ENCODE data around the gene SCN5A.
"Not testable (repeated sequence)": the region's sequence is repeated elsewhere in the genome, so short reads cannot be mapped to it uniquely, and the experiment has no call there.

SCN5A gene

DNA sequence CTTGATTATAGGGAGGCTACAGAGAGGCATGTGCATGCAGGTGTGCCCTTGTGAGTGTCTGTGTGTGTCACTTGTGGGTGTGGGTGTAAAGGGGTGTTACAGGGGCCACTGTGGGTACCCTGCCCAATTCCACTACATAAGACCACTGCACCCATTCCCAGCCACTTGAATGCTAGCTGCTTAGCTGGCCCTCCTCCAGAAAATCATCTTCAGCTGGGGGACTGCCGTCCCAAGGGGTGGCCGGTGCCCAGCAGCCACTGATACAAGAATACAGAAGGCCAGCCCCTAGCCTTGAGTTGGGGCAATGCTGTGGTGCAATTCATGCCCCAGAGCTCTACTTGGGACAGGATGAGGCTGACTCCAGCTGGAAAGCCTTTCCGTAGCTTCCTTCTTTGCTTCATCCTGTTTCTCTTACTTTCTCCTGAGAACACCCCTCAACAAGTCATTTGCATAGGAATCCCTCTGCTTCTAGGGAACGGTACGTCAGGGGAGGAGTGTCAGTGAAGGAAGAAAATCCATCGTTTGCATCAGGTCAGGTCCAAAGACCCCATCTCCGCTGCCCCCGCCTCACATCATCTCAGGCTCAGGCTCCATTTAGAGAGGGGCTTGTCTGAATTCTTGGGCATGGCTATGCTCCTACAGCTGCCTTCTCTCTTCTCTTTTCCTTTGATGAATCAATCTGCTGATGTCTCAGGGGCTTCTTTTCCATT is 72.0 kb downstream of the SCN5A start:
- ATAC-seq = no peak

DNA sequence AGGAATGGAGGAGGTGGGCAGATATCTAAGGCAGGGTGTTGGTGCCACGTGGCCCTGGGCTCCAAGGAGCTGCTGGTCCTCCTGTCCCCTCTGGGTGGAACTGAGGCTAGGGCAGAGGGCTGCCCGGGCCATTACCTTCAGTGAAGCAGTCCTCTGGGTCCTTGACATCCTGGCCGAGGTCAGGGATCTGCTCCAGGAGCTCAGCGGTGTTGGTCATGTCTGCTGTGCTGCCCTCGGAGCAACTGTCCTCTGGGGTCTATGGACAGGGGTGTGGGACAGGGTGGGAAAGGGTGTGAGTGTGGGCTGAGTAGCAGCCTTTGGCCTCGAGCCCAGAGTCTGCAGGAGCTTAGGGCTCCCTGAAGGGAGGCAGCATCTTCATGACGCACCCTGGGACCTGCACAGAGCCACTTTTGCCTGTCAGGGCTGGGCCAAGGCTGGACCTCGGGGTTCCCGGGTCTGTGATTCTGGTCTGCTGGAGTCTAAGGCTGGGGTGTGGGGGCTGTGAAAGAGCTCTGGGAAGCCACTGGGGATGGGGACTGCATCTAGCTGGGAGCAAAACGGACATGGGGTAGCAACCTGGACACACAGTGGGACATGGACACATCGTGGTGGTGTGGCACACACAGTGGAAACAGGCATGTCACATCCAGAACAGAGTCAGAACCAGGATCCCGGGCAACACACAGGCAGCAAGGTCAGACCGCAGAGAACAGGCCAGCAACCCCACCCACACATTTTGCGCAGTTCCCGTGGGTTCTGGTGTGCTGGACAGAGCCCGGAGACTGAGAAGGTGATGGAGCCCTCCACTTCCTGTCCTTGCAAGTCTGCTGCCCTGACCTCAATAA is 72.7 kb downstream of the SCN5A start:
- ATAC-seq = no peak

DNA sequence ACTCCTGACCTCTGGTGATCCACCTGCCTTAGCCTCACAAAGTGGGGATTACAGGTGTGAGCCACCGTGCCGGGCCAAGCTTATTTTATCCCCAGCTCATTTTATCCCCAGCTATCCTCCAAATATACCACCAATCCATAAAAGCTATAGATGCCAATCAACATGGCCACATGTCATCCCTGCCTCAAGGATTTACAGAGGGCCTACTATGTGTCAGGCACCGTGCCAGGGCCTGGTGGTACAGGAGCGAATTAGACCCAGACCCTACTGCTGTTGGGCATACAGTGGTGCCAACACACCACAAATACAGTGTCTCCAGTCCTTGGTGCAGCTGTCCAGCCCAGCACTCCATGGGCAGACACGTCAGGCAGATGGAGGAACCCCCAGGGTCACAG is 73.4 kb downstream of the SCN5A start:
- ATAC-seq = no peak

DNA sequence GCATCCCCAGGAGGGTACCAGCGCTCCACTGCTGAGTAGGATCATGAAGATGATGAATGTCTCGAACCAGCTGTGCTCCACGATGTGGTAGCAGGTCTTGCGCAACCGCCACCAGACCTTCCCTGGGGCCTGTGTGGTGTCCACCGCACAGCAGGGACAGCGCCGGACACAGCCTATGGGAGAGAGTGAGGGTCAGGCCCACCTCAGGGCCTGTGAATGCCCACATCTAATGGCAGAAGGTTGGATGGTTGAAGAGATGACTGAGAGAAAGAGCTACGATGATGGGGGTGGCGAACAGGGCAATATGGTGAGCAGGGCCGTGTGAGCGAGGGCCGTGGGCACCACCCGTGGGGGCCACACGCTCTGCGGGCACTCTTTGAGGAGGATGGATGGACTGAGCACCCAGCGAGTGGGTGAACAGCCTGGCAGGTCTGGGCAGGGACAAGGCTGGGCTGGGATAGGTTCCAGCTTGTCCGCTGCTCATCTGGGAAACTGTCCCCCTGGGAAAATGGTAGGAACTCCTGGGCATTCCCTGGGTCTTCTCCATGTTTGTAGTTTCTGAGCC is 74.1 kb downstream of the SCN5A start:
- ATAC-seq = no peak

DNA sequence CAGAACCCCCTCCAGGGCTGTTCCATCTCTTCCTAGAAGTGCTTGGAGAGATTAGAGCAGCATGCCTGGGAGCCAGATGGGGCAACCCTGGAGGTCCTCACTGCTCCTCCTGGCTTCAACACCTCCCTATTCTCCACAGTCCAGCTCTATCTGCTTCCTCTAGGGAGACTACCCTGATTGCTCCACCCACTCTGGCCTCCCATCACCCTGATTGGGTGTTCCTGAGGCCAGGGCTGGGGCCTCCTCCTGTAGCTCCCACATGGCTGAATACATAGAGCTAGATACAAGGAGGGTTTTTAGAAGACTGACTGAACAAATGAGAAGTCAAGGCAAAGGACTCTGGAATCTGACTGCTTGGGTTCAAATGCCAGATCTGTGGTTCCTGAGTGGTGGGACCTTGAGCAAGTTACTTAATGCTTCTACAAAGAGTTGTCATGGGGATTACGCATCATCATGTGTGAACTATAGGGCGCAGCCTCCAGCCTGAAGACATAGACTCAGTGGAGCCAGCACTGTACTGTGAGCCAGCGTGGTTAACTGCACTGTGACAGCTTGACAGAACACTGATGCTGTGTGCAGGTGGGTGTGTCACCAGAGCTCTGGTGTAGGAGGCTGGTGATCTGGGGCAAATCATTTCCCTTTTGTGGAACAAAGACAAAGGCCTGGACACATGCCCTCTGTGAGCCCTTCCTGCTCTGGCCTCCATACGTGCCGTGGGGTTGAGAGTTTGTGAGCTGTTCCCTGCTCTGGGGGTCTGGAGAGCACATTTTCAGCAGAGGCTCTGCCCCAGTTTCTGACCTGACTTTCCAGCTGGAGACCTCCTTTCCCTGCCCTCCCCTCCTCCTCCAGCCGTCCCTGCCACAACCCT is 74.8 kb downstream of the SCN5A start:
- no peak for ATAC-seq

DNA sequence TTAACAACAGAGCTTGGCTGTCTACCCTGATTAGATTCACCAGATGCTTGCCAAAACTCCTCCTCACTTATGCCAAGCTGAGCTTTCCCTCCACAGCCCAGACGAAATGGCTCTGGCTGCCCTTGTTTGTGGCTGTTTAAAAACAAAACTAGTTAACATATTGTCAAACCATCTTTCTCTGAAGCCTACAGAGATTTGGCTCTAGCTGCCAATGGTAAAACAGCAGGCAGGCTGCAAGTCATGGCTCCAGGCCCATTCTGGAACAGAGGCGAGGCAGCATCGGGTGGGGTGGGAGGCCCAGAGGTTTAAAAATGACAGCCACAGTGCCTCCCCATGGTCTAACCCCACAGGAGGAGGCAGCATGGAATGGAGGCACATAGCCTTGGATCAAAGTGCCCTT is 75.9 kb downstream of the SCN5A start:
- no peak for ATAC-seq

DNA sequence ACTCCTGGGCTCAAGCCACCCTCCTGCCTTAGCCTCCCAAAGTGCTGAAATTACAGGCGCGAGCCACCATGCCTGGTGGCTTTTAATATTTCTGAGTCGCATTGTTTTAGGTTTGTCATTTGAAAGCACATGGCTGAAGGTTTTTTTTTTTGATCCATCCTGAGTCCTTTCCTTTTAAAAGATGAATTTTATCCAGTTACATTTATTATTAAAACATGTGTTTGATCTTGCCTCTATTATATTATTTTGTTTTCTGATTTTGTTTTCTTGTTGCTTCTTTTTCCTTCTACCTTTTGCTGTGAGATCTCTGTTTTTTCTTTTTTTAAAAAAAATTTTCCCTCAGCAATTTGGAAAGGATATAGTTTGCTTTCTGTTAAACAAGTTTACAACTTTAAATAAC is 76.4 kb downstream of the SCN5A start:
- ATAC-seq = no peak

DNA sequence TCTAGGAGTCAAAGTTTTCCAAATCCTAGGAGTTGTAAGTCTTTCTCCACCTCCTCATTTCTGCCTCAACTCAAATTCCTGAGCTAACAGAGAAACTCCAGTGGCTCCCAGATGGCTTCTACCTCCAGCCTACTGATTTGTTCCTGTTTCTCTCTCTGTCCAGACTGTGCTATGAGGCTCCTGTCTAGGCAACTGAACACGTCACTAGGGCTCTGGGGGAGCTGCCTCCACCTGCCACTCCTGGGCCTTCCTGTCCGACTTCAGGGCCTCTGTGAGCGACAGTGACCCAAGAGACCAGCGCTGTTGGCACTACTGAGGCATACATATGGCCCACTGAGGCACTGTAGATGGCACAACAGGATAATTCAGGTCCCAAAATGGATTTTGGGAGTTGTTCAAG is 82.0 kb downstream of the SCN5A start:
- no peak for ATAC-seq

DNA sequence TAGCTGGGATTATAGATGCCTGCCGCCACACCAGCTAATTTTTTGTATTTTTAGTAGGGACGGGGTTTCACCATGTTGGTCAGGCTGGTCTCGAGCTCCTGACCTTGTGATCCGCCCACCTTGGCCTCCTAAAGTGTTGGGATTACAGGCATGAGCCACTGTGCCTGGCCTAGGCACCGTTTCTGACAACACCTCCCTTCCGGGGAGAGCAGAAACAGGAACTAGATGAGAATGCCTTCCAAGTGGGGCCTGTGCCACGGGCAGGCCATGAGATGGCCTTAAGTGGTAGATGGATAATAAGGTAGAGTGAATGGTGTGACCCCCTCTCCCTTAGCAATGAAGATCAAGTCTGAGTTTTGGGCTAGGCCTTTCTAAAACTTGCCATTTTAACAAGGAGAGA is 82.7 kb downstream of the SCN5A start:
- ATAC-seq = not testable (repeated sequence)

DNA sequence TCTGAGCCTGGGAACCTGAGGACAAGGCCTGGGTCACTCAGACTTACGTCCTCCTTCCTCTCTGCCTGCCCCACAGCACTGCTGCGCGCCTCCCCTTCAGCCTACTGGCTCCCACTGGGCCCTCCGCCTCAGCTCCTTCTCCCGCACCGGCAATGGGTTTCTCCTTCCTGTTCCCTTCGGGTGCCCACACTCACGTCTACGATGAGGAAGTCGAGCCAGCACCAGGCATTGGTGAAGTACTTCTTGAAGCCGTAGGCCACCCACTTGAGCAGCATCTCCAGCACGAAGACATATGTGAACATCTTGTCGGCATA is 83.3 kb downstream of the SCN5A start:
- ATAC-seq = no peak

DNA sequence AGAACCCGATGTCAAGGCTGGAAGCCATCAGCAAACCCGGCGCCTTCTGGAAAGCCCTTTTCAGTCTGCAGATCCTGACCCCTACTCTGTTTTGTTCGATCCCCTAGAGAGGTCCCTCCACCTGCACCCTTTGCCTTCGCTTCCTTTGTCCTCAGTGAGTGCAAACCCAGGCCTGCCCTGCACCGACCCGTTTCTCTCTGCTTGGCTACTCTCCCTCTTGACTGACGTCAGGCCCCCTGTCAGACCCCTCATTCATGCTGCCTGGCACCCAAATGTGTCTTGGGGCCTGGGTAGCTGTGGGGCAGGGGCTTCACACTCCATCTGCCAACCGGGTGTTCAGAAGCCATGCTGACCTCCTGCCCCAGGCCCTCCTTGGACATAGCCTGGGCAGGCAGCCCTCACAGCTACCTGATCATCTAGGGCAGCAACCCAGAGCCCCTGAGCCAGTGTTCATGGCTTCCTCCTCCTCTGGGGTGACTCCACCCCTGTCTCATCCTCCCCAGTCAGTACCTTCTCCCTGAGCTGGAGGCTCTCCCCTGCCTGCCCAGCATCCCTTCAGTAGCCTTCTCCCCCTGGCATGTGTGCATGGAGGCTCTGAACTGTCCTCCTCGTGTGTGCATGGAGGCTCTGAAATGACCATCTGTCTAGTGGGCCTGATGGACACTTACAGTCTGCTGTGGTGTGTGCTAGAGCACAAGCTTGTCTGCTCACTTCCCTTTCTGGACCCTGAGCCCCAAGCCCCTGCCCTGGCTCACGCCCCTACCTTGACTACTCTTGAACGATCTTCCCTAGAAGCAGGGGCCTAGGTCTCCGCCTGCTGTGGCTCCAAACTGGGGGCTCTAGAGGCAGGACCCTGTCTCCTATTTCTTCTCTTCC is 83.9 kb downstream of the SCN5A start:
- ATAC-seq = peak in 1 of 2 donors; percentile 15

DNA sequence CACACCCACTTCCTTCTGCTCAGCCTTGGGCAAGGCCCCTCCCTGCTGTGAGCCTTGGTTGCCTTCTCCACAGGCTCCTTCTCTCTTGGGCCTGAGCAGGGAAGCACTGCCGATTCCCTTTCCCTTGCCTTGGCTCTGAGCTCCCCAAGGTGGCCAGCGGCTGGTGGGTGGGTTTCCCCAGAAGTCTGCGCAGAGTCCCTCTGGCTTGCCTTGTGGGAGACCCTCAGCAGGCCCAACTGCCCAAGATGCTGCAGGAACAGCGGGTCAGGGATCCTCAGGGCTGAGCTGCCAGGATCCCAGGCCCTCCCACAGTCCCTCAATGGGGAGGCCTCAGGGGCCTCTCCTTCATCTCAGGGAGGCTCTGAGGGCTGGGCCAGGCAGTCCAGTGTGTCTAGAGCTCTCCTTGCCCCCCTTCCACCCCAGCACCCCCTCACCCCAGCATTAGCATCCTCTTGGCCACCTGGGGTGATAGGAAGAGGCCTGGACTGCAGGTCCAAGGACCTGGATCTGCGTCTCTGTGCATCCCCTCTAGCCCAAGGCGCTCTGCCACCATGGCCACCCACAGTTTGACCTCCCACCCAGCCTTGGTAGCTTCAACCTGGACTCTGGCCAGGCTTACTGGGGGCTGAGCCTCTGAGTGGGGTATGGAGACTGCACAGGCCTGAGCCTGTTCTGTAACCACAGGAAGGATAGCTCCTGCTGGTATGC is 84.7 kb downstream of the SCN5A start:
- no peak for ATAC-seq

DNA sequence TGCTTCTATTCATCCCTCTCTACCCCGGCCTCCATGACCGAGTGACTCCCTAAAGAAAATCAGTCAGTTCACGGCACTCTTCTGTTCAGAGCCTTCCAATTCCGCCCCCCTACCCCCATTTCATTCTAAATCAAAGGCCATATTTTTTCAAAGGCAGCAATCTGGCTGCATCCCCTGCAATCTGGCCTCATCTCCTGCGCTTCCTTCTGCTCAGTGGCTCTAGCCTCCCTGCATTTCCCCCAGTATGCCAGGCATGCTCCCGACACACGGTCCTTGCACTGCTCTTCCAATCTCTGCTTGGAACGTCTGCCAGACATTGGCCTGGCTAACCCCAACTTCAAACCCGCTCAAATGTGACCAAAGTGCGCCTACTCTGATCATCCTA is 85.6 kb downstream of the SCN5A start:
- no peak for ATAC-seq

DNA sequence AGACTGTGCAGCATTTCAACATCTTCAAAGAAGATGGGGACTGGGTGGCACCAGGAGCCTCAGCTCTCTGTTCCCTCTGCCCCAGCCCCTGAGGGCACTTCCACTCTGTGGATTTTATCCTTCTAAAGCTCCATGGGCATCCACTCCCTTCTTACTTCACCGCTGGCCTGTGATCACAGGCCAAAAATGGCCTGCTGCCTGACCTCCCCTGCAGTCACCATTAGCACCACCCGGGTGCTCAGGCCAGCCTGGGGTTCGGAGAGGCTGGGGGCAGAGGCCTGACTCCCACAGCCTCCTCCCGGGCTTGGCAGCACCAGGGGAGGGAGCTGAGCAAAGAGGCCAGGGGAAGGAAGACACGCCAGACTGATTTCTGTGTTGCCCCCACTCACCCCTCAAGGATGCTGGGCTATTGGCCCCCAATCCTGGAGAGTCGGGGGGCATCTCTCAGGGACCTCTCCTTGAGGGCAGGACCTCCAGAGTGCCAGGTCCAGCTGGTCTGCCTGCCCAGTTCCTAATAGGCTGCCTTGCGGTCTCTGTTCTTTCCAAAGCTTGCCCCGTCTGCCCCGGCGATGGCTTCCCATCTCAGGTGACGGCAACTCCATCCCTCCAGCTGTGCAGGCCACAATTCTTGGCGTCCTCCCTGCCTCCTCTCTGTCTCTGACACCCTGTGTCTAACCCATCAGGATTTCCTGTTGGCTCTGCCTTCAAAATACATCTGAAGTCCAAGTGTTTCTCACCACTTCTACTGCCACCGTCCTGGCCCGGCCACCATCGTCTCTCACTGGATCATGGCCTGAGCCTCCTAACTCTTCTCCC is 86.2 kb downstream of the SCN5A start:
- ATAC-seq = no peak

DNA sequence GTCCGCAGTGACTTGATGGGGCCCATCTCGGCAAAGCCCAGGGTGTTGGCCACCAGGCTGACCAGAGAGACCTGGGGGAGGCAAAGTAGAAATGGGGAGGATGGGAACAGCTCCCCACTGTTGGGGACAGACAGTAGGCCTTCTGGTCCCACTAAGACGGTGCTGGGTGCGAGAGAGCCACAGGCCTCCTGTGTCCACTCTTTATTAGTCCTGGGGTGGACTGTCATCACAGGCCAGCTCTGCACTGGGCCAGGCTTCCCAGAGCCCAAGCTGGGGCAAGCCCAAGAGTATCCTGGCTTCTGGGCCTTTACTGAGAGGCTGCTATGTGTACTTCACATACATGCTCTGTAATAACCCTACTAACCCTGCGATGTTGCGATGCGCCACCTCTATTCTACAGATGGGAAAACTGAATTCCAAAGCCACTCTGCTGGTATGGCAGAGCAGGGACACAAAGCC is 87.0 kb downstream of the SCN5A start:
- ATAC-seq = no peak

DNA sequence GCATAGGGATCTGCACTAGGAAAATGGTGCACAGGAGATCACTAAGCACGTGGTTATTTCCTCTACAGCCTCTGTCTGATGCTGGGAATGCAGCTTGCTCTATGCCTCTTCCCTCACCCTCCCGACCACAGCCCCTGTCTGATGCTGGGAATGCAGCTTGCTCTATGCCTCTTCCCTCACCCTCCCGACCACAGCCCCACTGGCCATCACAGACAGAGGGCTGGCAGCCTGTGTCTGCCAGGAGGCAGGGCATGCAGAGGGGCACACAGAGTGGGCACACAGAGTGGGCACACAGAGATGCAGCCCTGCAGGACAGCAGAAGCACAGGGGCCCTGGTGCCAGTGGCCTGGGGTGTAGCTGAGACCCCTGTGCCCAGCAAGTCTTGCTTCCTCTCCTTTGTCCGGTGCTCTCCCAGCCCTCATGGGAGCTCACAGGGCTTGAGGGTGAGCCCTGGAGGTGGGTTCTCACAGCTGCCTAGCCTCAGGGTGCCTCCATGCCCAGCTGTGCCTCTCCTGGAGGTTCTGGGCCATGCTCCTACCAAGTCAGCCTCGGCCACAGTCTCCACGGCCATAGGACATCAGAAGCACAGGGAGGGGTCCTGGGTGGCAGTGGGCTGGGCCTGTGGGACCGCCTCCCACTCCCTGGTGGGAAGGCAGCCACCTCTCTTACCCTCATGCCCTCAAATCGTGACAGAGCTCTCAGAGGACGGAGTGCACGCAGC is 87.6 kb downstream of the SCN5A start:
- ATAC-seq = no peak

DNA sequence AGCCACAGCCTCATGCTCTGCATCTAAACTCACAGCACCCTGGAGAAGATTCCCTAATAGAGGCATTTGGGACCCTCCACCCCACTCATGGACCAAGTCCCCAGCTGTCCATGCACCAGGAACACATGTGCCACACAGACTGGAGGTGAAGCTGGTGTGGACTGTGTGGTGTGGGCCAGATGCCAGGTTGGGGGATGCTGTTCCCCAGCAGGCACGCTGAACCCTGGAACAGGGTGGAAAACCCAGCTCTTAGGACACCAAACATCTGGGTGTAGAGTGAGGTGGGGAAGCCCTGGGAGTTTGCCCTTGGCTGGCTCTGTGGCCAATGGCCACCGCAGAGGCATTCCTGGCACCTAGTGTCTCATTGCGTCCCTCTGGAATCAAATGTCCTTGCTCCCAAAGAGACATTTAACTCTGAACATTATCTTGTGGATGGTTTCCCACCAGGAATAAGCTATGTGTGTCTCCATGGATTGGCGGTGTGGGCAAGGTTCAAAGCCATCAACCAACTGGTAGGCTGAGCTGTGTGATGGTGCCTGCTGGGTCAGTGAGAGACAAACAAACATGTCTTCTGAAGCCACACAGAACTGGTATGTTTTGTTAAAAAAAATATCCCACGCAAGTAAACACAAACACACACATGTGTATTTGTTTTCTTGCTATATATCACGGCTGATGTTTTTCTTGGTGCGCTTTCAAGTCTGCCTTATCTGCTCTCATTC is 88.3 kb downstream of the SCN5A start:
- ATAC-seq = no peak

DNA sequence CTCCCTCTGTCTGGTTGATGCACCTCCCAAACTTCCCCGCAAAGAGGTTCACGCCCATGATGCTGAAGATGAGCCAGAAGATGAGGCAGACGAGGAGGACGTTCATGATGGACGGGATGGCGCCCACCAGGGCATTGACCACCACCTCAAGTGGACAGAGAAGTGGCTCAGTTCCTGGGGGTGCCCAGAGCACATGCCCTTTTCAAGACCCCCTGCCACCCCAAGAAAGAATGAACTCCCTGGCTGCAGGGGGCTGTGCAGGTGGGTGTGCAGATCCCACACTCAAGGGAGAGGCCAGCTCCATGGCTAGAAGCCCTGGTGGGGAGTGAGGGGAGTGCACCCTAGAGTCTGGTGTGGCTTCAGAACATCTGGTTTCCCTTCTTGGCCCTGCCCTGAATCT is 89.2 kb downstream of the SCN5A start:
- no peak for ATAC-seq

DNA sequence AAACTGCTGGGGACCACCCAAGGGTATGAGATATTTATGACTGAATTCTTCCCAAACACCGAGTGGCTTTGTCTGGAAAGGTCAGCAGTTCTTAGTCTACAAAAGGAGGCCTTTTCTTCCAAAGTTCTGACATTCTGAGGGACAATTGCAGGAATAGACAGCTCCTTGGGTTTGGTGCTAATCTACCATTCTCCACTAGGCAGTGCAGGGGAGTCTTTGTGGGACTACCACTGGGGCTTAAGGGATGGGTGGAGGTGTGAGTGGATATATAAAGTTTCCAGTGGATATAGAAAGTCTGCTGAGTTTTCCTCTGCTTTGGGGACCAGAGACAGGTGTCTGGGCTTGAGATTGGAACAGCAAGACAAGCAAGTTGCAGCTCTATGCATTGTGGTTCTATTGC is 90.6 kb downstream of the SCN5A start:
- ATAC-seq = no peak
